ENCODE data around the gene CDH13.

The CDH13 gene

DNA sequence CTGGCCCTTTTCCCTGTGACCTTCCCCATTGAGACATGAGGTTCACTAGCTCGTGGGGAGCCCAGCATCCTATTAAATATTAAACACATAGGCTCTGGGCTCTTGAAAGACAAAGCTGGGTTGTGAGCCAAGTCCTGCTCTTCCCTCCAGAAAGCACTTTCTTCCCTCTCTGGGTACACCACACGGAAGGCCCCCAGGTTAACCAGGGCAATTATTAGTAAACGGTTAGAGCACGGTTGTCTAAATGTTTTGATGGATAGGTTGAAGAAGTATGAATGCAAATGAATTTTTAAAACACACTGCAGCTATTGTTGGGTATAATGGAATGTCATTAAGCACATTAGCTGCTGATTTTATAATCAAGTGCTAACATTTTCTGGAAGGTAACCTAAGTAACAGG is 32.7 kb upstream of the CDH13 start:
- H3K27ac ChIP-seq (ENCODE audit: low read length) = no peak overlapping the region
- DNase-seq = no peak
- no peaks in the 10 kb centered on the region for H3K4me1 ChIP-seq (ENCODE audit: low read length)
- H3K9ac ChIP-seq (ENCODE audit: low read length) = no peak overlapping the region
- no peaks in the 10 kb centered on the region for H3F3A ChIP-seq (ENCODE audit: insufficient read depth, low read length)
- H4K20me1 ChIP-seq (ENCODE audit: insufficient read depth, low read length) = no peaks in the 10 kb centered on the region
- H2AFZ ChIP-seq (ENCODE audit: low read length) = no peak overlapping the region
- H3K9me2 ChIP-seq (replicated peaks; ENCODE audit: insufficient read depth, low read length) = no peaks in the 10 kb centered on the region
- no peak overlapping the region for H3K4me2 ChIP-seq (ENCODE audit: low read depth, low read length)
- H3K36me3 ChIP-seq (replicated peaks; ENCODE audit: insufficient read depth, low read length) = no peaks in the 10 kb centered on the region
- no peaks in the 10 kb centered on the region for H3K27me3 ChIP-seq (replicated peaks; ENCODE audit: insufficient read depth, low read length)
- TF ChIP-seq EZH2 (optimal IDR thresholded peaks at IDR 0.05; ENCODE audit: low read depth, low read length) (no peak), EZH2phosphoT487 (IDR thresholded peaks at IDR 0.05; ENCODE audit: low read length) (no peak)
- TF ChIP-seq, protein P1, sequence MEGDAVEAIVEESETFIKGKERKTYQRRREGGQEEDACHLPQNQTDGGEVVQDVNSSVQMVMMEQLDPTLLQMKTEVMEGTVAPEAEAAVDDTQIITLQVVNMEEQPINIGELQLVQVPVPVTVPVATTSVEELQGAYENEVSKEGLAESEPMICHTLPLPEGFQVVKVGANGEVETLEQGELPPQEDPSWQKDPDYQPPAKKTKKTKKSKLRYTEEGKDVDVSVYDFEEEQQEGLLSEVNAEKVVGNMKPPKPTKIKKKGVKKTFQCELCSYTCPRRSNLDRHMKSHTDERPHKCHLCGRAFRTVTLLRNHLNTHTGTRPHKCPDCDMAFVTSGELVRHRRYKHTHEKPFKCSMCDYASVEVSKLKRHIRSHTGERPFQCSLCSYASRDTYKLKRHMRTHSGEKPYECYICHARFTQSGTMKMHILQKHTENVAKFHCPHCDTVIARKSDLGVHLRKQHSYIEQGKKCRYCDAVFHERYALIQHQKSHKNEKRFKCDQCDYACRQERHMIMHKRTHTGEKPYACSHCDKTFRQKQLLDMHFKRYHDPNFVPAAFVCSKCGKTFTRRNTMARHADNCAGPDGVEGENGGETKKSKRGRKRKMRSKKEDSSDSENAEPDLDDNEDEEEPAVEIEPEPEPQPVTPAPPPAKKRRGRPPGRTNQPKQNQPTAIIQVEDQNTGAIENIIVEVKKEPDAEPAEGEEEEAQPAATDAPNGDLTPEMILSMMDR (IDR thresholded peaks at IDR 0.05; ENCODE audit: low read length) = no peak
- no peaks in the 10 kb centered on the region for H3K9me3 ChIP-seq (replicated peaks; ENCODE audit: insufficient read depth, low read length)
- no peaks in the 10 kb centered on the region for H3K79me2 ChIP-seq (ENCODE audit: low read length)
- H3K4me3 ChIP-seq (ENCODE audit: low read length) = no peak overlapping the region

DNA sequence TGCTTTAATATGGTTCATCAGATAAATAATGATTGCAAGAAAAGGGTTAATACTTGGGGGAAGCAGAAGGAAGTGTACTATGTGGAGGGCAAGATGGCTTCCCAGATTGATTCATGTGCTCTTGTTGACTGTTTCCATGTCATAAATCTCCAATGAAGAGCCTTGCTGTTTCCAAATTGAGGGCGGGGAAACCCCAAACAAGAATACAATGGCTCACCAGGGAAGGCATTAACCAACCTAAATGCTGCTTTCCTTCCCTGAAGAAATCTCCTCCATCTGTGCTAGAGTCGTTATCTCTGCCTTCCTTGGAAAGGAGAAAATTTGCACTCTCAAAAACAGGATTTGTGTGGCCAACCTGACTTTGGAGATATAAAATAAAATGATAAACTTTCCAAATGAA is 28.0 kb upstream of the CDH13 start:
- Histone ChIP-seq H3K4me1 (ENCODE audit: low read length) (no peaks in the 10 kb centered on the region), H3K79me2 (ENCODE audit: low read length) (no peaks in the 10 kb centered on the region), H3F3A (ENCODE audit: insufficient read depth, low read length) (no peaks in the 10 kb centered on the region), H3K4me3 (ENCODE audit: low read length) (no peak overlapping the region), H3K9me3 (replicated peaks; ENCODE audit: insufficient read depth, low read length) (no peaks in the 10 kb centered on the region), H4K20me1 (ENCODE audit: insufficient read depth, low read length) (no peaks in the 10 kb centered on the region), H2AFZ (ENCODE audit: low read length) (no peak overlapping the region), H3K27me3 (replicated peaks; ENCODE audit: insufficient read depth, low read length) (no peaks in the 10 kb centered on the region), H3K9me2 (replicated peaks; ENCODE audit: insufficient read depth, low read length) (no peaks in the 10 kb centered on the region), H3K9ac (ENCODE audit: low read length) (no peak overlapping the region), H3K4me2 (ENCODE audit: low read depth, low read length) (no peak overlapping the region), H3K27ac (ENCODE audit: low read length) (no peak overlapping the region), H3K36me3 (replicated peaks; ENCODE audit: insufficient read depth, low read length) (no peaks in the 10 kb centered on the region)
- no peak for DNase-seq
- TF ChIP-seq EZH2phosphoT487 (IDR thresholded peaks at IDR 0.05; ENCODE audit: low read length) = no peak
- TF ChIP-seq, protein P1 (IDR thresholded peaks at IDR 0.05; ENCODE audit: low read length) = no peak
- TF ChIP-seq EZH2 (optimal IDR thresholded peaks at IDR 0.05; ENCODE audit: low read depth, low read length) = no peak

DNA sequence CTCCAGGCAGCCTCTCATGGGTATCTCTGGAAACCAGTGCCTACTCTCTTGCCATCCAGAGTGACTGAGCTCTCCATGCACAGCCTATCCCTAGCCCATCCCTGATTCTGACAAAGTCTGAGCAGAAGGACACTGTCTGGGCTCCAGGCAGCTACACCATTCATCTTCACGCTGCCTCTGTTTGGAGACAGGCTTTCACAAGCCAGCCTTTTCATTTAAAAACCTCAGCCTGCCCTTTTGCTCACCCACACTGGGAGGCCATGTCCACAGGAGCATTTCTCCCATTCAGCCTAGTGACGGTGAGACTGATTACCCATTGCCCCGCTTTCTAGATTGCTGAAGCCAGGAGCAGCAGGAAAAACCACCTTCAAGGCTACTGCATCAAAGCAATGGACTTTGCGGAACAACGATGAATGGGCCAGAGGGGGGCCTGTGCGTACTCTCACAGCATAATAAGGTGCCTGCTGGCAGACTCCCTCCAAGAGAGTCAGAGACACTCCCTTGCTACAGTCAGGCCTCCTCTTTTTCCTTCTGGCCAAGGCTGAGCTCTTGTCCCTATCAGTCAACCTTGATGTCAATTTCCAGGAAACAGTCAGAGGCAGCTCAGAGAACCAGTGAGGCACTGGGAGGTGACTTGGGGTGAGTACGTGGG is 24.7 kb upstream of the CDH13 start:
- no peaks in the 10 kb centered on the region for H3K9me2 ChIP-seq (replicated peaks; ENCODE audit: insufficient read depth, low read length)
- no peaks in the 10 kb centered on the region for H4K20me1 ChIP-seq (ENCODE audit: insufficient read depth, low read length)
- TF ChIP-seq EZH2phosphoT487 (IDR thresholded peaks at IDR 0.05; ENCODE audit: low read length) (no peak), EZH2 (optimal IDR thresholded peaks at IDR 0.05; ENCODE audit: low read depth, low read length) (no peak)
- TF ChIP-seq, protein P1 (IDR thresholded peaks at IDR 0.05; ENCODE audit: low read length) = no peak
- no peak overlapping the region for H3K9ac ChIP-seq (ENCODE audit: low read length)
- no peaks in the 10 kb centered on the region for H3K4me1 ChIP-seq (ENCODE audit: low read length)
- H3K9me3 ChIP-seq (replicated peaks; ENCODE audit: insufficient read depth, low read length) = no peaks in the 10 kb centered on the region
- H3K27ac ChIP-seq (ENCODE audit: low read length) = no peak overlapping the region
- H3K79me2 ChIP-seq (ENCODE audit: low read length) = no peaks in the 10 kb centered on the region
- DNase-seq = no peak
- H3K4me2 ChIP-seq (ENCODE audit: low read depth, low read length) = no peak overlapping the region
- H2AFZ ChIP-seq (ENCODE audit: low read length) = no peak overlapping the region
- H3K36me3 ChIP-seq (replicated peaks; ENCODE audit: insufficient read depth, low read length) = no peaks in the 10 kb centered on the region
- no peaks in the 10 kb centered on the region for H3K27me3 ChIP-seq (replicated peaks; ENCODE audit: insufficient read depth, low read length)
- H3K4me3 ChIP-seq (ENCODE audit: low read length) = no peak overlapping the region
- no peaks in the 10 kb centered on the region for H3F3A ChIP-seq (ENCODE audit: insufficient read depth, low read length)
